Thyroid gland (tissue), 4 donors: Measurements from ENCODE around the gene PGLYRP2. TPM values are rescaled to one million over a fixed set of nuclear protein-coding genes. Genes with fewer than 3 reads are reported as not detected.
"Not testable (repeated sequence)": the region's sequence is repeated elsewhere in the genome, so short reads cannot be mapped to it uniquely, and the experiment has no call there.

Experiments used
- DNase-seq, 2 donors: peaks; one replicate each; pipeline ENCODE4 v3.0.0-alpha.2; 2019
- H3K27ac ChIP-seq, 3 donors: fragments of 200-600 bp; sonication (generic); 1 replicate in 2 of 3; 2 replicates in 1 of 3; pipeline ENCODE4 v1.5.1; 2016 to 2019; ENCODE audit warnings: mild to moderate bottlenecking in 1 of 3, moderate library complexity in 1 of 3
- H3K27me3 ChIP-seq: fragments of 200-600 bp; sonication (generic); one replicate; pipeline ENCODE4 v1.5.1; 2019
- H3K36me3 ChIP-seq, 2 donors: fragments of 200-600 bp; sonication (generic); one replicate each; pipeline ENCODE4 v1.5.1; 2016 to 2019
- H3K4me1 ChIP-seq, 2 donors: fragments of 200-600 bp; sonication (generic); one replicate each; pipeline ENCODE4 v1.5.1; 2017 to 2019
- H3K4me3 ChIP-seq, 3 donors: fragments of 200-600 bp; sonication (generic); replicated peaks in 1 of 3; 1 replicate in 2 of 3; 2 replicates in 1 of 3; pipeline ENCODE4 v1.5.1; 2016; ENCODE audit warnings: mild to moderate bottlenecking in 1 of 3
- H3K9me3 ChIP-seq: fragments of 200-600 bp; sonication (generic); one replicate; pipeline ENCODE4 v1.5.1; 2017
- CTCF ChIP-seq, 6 experiments: fragments of 200-600 bp in 3 of 6; fragments of 450-650 bp in 3 of 6; sonication (generic) in 3 of 6; IDR thresholded peaks; one replicate each; pipeline ENCODE4 v1.5.1; 2016 to 2019; ENCODE audit warnings: antibody characterized with exemption in 6 of 6, mild to moderate bottlenecking in 2 of 6, inconsistent platforms in 1 of 6, moderate library complexity in 1 of 6
- POLR2A ChIP-seq, 2 donors: fragments of 450-650 bp; IDR thresholded peaks; one replicate each; pipeline ENCODE4 v1.6.1; 2017; ENCODE audit warnings: antibody characterized with exemption in 2 of 2, mild to moderate bottlenecking in 2 of 2, moderate library complexity in 1 of 2
- WGBS, 2 donors: methylation state at CpG; one replicate each; pipeline ENCODE4 v1.1.5; 2017; 5-methylcytosine and 5-hydroxymethylcytosine counted together
- intact Hi-C: fragments of 100-400 bp; cut with DNase I; formaldehyde crosslinking; loops from one replicate; pipeline ENCODE4 v1.15.1; 2023
- total RNA-seq, 4 donors: library from RNA; depleted of rRNA; stranded (reverse); fragments of >200 nt; gene quantifications; one replicate each; pipeline ENCODE4 v1.2.3, GENCODE V29; 2016

The PGLYRP2 gene
- total RNA-seq, 4 donors from 2014 or later, result not detected

GRCh38 chr19:15498910-15499309 lies 19.6 kb upstream of the PGLYRP2 start:
- Histone ChIP-seq H3K4me3 (no peak overlapping the region), H3K36me3 (no peaks in the 10 kb centered on the region), H3K9me3 (no peaks in the 10 kb centered on the region), H3K27ac (no peak overlapping the region), H3K27me3 (no peaks in the 10 kb centered on the region), H3K4me1 (no peaks in the 10 kb centered on the region)
- TF ChIP-seq CTCF (IDR thresholded peaks at IDR 0.05), result no peak
- no peak for TF ChIP-seq POLR2A (IDR thresholded peaks at IDR 0.05)
- no peak for DNase-seq
- WGBS, 2 donors, result 59 to 62% methylated on average over 6 of the region's 6 CpGs
- intact Hi-C loops, result no loop called here

GRCh38 chr19:15498156-15498858 lies 19.0 kb upstream of the PGLYRP2 start:
- H3K4me3 ChIP-seq, result no peak overlapping the region
- no peak for DNase-seq
- no peaks in the 10 kb centered on the region for H3K27me3 ChIP-seq
- intact Hi-C loops, result no loop called here
- H3K9me3 ChIP-seq, result no peaks in the 10 kb centered on the region
- H3K36me3 ChIP-seq, result no peaks in the 10 kb centered on the region
- TF ChIP-seq CTCF (IDR thresholded peaks at IDR 0.05) (no peak), POLR2A (IDR thresholded peaks at IDR 0.05) (no peak)
- H3K4me1 ChIP-seq, result no peaks in the 10 kb centered on the region
- H3K27ac ChIP-seq, result no peak overlapping the region
- 75 to 83% methylated on average over 10 of the region's 10 CpGs for WGBS, 2 donors

- Histone ChIP-seq H3K4me3 (no peak overlapping the region), H3K27me3 (no peaks in the 10 kb centered on the region), H3K27ac (no peak overlapping the region), H3K4me1 (no peaks in the 10 kb centered on the region), H3K36me3 (no peaks in the 10 kb centered on the region), H3K9me3 (no peaks in the 10 kb centered on the region)
- DNase-seq, result no peak
- intact Hi-C loops, result no loop called here
- no peak for TF ChIP-seq CTCF (IDR thresholded peaks at IDR 0.05)
- WGBS, 2 donors, result 89 to 92% methylated on average over 1 of the region's 1 CpG
Measured at GRCh38 chr19:15495151-15495550, 15.8 kb upstream of the PGLYRP2 start.

GRCh38 chr19:15488489-15489226 lies 9.4 kb upstream of the PGLYRP2 start:
- intact Hi-C loops, result no loop called here
- WGBS, 2 donors, result 68 to 71% methylated on average over 11 to 13 of the region's 13 CpGs
- Histone ChIP-seq H3K4me1 (no peaks in the 10 kb centered on the region), H3K4me3 (no peak overlapping the region), H3K27ac (no peak overlapping the region), H3K27me3 (no peaks in the 10 kb centered on the region), H3K36me3 (no peaks in the 10 kb centered on the region), H3K9me3 (no peaks in the 10 kb centered on the region)
- no peak for DNase-seq
- TF ChIP-seq POLR2A (IDR thresholded peaks at IDR 0.05) (no peak), CTCF (IDR thresholded peaks at IDR 0.05) (no peak)

GRCh38 chr19:15487038-15487437 lies 7.7 kb upstream of the PGLYRP2 start:
- TF ChIP-seq CTCF (IDR thresholded peaks at IDR 0.05), result no peak
- TF ChIP-seq POLR2A (IDR thresholded peaks at IDR 0.05), result no peak
- DNase-seq, result no peak
- no peaks in the 10 kb centered on the region for H3K4me1 ChIP-seq
- H3K27ac ChIP-seq, result no peak overlapping the region
- H3K36me3 ChIP-seq, result no peaks in the 10 kb centered on the region
- intact Hi-C loops, result no loop called here
- no peaks in the 10 kb centered on the region for H3K9me3 ChIP-seq
- H3K4me3 ChIP-seq, result no peak overlapping the region
- H3K27me3 ChIP-seq, result no peaks in the 10 kb centered on the region
- WGBS, 2 donors, result 93 to 94% methylated on average over 4 of the region's 4 CpGs

GRCh38 chr19:15485768-15486167 lies 6.5 kb upstream of the PGLYRP2 start:
- 75 to 81% methylated on average over 5 of the region's 5 CpGs for WGBS, 2 donors
- DNase-seq, intact Hi-C loops, H3K4me3 ChIP-seq, H3K27ac ChIP-seq, H3K27me3 ChIP-seq, H3K9me3 ChIP-seq, H3K36me3 ChIP-seq, H3K4me1 ChIP-seq: not testable (repeated sequence)

GRCh38 chr19:15480996-15481395 lies 1.7 kb upstream of the PGLYRP2 start:
- WGBS, 2 donors, result 82 to 96% methylated on average over 7 of the region's 7 CpGs
- DNase-seq, H3K9me3 ChIP-seq, intact Hi-C loops, H3K27me3 ChIP-seq, H3K27ac ChIP-seq, H3K4me3 ChIP-seq, H3K36me3 ChIP-seq: not testable (repeated sequence)
- peaks cover 3 to 13% of the 10 kb centered on the region in 2 donors for H3K4me1 ChIP-seq
